Measurements from ENCODE around the gene FCER1G. TPM values are rescaled to one million over a fixed set of nuclear protein-coding genes. Genes with fewer than 3 reads are reported as not detected.
A peak's percentile ranks its signal among the peaks of the same experiment; 100 is the strongest.

The FCER1G gene
- 2.1 TPM for polyA plus RNA-seq (2013, experiment 1 of 4)
- 1.6 TPM for polyA plus RNA-seq (2013, experiment 2 of 4)
- 1.1 TPM for polyA plus RNA-seq (2013, experiment 3 of 4)
- polyA plus RNA-seq (2013, experiment 4 of 4): 0.65 TPM

DNA sequence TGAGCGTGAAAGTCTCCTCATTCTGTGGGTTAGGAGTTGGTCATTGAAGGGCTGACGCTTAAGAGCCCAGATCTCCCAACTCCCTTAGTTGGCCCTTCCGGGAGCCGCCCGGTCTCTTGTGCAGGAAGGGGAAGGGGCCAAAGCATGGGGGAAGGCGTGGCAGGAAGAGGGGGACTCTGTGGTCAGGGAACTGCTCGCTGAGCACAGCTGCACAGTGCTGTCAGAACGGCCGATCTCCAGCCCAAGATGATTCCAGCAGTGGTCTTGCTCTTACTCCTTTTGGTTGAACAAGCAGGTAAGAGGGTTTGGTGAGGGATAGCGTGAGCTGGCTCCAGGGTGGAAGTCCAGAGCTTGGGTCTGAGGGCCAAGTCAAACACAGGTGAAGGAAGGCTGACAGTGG lies at the start of gene FCER1G:
Gene FCER1G (plus strand): TSS at position 220 of the 400 bp plus-strand sequence. CDS start 27 bp downstream, at position 247.
- Histone ChIP-seq H3K4me3 (ENCODE audit: insufficient read depth, low read depth, low read length) (no peak within 1 kb of the TSS), H3K27me3 (ENCODE audit: control insufficient read depth, insufficient read depth, low read length, poor library complexity, severe bottlenecking) (no peaks in the 10 kb centered on the region), H3K9me3 (ENCODE audit: control insufficient read depth, low read length) (no peaks in the 10 kb centered on the region), H3K36me3 (ENCODE audit: control insufficient read depth, insufficient read depth, low read length) (peaks cover 40% of the 10 kb centered on the region), H3K27ac (ENCODE audit: insufficient read depth, low read depth, low read length, poor library complexity, severe bottlenecking) (no peak within 1 kb of the TSS), H3K4me1 (ENCODE audit: control insufficient read depth, insufficient read depth, low read length) (no peaks in the 10 kb centered on the region)
- WGBS, 2 experiments: 95 to 96% methylated on average over 10 of the region's 10 CpGs

DNA sequence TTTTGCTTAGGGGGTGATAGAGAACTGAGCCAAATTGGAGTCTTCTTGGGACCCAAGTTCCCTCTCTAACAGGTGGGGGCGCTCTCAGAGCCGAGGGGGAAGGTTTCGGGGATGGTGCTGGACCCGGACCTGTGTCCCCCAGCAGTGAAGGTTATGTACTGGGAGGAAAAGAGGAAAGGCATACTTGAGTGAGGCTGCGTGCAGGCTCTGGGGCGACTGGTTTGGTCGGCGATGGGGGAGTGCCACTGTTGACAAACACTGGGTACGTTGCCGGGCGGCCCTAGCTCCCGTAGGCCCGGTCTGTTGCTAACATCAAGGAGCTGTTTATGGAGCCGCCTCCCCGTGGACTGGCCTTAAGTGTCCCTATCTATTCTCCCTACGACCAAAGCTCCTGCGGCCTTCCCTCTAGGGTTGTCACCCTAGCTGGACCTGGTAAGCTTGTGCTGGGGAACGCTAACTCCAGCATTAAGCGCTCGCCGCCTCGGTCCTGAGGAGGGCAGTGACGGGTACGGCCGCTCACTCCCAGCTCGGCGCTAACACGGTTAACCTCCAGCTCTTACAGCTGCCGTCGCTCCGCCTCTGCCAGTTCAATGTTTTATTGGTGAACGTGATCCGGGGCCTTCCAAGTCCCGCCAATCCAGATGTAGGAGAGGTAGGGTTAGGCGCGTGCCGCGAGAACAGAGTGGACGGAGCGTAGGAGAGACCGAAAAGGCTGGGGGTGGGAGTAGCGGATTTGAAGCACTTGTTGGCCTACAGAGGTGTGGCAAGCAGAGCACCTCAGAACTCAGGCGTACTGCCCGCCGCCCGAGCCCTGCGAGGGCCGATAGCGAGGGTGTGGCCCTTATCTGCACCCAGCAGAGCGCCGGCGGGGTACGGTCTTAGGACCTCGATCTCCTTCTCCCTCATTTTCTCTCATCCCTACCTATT lies 49.1 kb upstream of the FCER1G start, which contains the start of gene PPOX:
Gene PPOX (plus strand): TSS at position 685 of the 927 bp plus-strand sequence. CDS start 422 bp downstream, outside the sequence.
- peak within 1 kb of the TSS; percentile 92 for H3K27ac ChIP-seq (ENCODE audit: insufficient read depth, low read depth, low read length, poor library complexity, severe bottlenecking)
- no peaks in the 10 kb centered on the region for H3K4me1 ChIP-seq (ENCODE audit: control insufficient read depth, insufficient read depth, low read length)
- H3K9me3 ChIP-seq (ENCODE audit: control insufficient read depth, low read length): no peaks in the 10 kb centered on the region
- 0% methylated on average over 54 of the region's 54 CpGs for WGBS, 2 experiments
- H3K27me3 ChIP-seq (ENCODE audit: control insufficient read depth, insufficient read depth, low read length, poor library complexity, severe bottlenecking): no peaks in the 10 kb centered on the region
- peaks cover 18% of the 10 kb centered on the region for H3K36me3 ChIP-seq (ENCODE audit: control insufficient read depth, insufficient read depth, low read length)
- H3K4me3 ChIP-seq (ENCODE audit: insufficient read depth, low read depth, low read length): peak within 1 kb of the TSS; percentile 90

DNA sequence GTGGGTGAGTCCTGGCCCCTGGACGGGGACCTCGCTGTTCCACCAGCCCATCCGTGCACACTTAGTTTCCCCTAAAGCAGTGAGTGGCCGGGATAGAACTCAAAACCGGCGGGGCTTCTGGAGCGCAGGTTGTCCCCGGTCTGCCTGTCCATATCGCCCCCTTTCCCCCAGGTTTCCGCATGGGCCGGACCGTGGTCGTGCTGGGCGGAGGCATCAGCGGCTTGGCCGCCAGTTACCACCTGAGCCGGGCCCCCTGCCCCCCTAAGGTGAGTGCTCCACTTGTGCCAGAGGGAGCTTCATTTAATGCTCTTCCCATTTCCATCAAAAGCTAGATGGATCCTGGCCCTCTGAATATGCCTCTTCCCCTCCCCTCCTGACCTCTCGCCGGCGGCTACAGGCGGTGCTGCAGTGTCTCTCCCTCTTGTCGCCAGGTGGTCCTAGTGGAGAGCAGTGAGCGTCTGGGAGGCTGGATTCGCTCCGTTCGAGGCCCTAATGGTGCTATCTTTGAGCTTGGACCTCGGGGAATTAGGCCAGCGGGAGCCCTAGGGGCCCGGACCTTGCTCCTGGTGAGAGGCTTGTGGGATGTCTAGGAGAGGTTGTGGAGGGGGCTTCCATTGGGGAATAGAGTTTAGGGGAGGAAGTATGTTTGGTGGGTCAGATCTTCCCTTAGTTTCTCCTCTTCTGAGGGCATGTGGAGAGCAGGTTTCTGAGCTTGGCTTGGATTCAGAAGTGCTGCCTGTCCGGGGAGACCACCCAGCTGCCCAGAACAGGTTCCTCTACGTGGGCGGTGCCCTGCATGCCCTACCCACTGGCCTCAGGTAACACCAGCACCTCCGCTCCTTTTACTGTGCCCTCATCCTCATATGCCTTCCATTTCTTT lies 48.2 kb upstream of the FCER1G start:
- Histone ChIP-seq H3K9me3 (ENCODE audit: control insufficient read depth, low read length) (no peaks in the 10 kb centered on the region), H3K27me3 (ENCODE audit: control insufficient read depth, insufficient read depth, low read length, poor library complexity, severe bottlenecking) (no peaks in the 10 kb centered on the region), H3K27ac (ENCODE audit: insufficient read depth, low read depth, low read length, poor library complexity, severe bottlenecking) (peak overlapping the region; percentile 92), H3K4me3 (ENCODE audit: insufficient read depth, low read depth, low read length) (peak overlapping the region; percentile 90), H3K4me1 (ENCODE audit: control insufficient read depth, insufficient read depth, low read length) (no peaks in the 10 kb centered on the region), H3K36me3 (ENCODE audit: control insufficient read depth, insufficient read depth, low read length) (peaks cover 20% of the 10 kb centered on the region)
- 9% methylated on average over 33 of the region's 33 CpGs for WGBS, 2 experiments

DNA sequence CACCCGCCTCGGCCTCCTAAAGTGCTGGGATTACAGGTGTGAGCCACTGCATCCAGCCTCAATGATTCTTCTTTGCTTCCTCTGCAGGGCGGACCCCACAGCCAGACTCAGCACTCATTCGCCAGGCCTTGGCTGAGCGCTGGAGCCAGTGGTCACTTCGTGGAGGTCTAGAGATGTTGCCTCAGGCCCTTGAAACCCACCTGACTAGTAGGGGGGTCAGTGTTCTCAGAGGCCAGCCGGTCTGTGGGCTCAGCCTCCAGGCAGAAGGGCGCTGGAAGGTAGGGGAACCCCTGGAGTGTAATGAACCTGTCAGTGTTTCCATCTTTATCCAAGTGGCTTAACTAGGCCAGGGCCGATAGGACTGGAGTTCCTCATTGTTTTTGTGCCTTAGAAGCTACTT lies 46.2 kb upstream of the FCER1G start:
- Histone ChIP-seq H3K36me3 (ENCODE audit: control insufficient read depth, insufficient read depth, low read length) (peaks cover 33% of the 10 kb centered on the region), H3K27me3 (ENCODE audit: control insufficient read depth, insufficient read depth, low read length, poor library complexity, severe bottlenecking) (no peaks in the 10 kb centered on the region), H3K4me1 (ENCODE audit: control insufficient read depth, insufficient read depth, low read length) (no peaks in the 10 kb centered on the region), H3K27ac (ENCODE audit: insufficient read depth, low read depth, low read length, poor library complexity, severe bottlenecking) (no peak overlapping the region), H3K4me3 (ENCODE audit: insufficient read depth, low read depth, low read length) (no peak overlapping the region), H3K9me3 (ENCODE audit: control insufficient read depth, low read length) (no peaks in the 10 kb centered on the region)
- 92 to 97% methylated on average over 9 of the region's 9 CpGs for WGBS, 2 experiments

DNA sequence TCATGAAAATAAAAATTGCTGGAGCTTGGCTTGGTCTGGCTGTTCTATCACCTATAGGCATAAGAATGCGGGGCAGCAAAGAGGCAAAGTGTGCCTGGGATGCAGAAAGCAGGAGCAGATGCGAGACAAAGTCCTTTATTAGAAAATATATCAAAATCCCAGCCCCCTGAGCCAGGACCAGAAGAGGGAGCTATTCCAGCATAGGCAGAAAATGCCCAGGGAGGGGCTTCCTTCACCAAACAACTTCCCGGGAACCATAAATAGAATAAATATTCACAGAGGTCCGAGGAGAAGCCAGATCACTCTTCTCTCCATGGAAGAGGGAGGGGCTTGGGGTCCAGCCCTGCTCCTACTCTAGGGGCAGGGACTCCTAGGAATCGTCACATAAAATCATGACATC lies 43.9 kb upstream of the FCER1G start:
- H3K27ac ChIP-seq (ENCODE audit: insufficient read depth, low read depth, low read length, poor library complexity, severe bottlenecking): no peak overlapping the region
- H3K4me1 ChIP-seq (ENCODE audit: control insufficient read depth, insufficient read depth, low read length): no peaks in the 10 kb centered on the region
- H3K4me3 ChIP-seq (ENCODE audit: insufficient read depth, low read depth, low read length): no peak overlapping the region
- H3K9me3 ChIP-seq (ENCODE audit: control insufficient read depth, low read length): no peaks in the 10 kb centered on the region
- no peaks in the 10 kb centered on the region for H3K27me3 ChIP-seq (ENCODE audit: control insufficient read depth, insufficient read depth, low read length, poor library complexity, severe bottlenecking)
- H3K36me3 ChIP-seq (ENCODE audit: control insufficient read depth, insufficient read depth, low read length): peaks cover 40% of the 10 kb centered on the region
- WGBS, 2 experiments: 84 to 88% methylated on average over 5 of the region's 5 CpGs

DNA sequence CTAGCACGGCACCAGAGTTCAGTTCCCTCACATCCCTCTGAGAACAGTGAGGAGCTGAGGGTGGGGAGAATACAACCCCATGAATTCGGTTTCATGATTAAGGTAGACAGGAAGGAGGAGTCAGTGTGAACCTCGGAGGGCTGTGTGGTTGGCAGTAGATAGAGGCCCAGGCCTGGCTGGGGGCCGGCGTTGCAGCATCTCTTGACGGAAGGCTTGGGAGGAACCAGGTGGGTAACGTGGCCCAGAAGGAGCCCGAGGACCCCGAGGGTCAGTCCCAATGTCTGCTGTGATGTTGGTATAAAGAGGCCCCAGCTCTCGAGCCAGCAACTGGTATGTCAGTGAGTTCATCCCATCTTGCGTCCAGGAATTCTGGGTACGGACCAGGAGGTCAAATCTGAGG lies 43.4 kb upstream of the FCER1G start:
- peaks cover 40% of the 10 kb centered on the region for H3K36me3 ChIP-seq (ENCODE audit: control insufficient read depth, insufficient read depth, low read length)
- WGBS, 2 experiments: 95 to 97% methylated on average over 12 of the region's 12 CpGs

DNA sequence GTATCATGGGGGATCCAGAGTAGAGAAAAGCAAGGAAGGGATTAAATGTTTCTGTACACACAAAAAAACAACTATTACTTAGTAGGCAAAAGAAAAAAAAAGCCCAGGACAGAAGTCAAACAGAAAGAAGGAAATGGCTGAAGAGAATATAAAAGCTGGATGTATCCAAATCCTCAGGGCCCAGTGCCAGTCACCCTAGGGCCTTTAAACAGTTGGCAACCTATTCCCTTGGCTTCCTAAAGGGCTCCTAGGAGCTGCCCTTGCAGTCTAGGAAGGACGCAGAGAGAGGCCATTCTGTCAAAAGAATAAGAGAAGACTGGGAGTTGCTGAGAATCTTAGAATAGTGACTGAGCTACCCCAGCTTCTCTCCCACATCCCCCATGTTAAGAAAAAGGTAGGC lies 42.7 kb upstream of the FCER1G start:
- Histone ChIP-seq H3K27me3 (ENCODE audit: control insufficient read depth, insufficient read depth, low read length, poor library complexity, severe bottlenecking) (no peaks in the 10 kb centered on the region), H3K36me3 (ENCODE audit: control insufficient read depth, insufficient read depth, low read length) (peaks cover 40% of the 10 kb centered on the region), H3K27ac (ENCODE audit: insufficient read depth, low read depth, low read length, poor library complexity, severe bottlenecking) (no peak overlapping the region), H3K4me1 (ENCODE audit: control insufficient read depth, insufficient read depth, low read length) (no peaks in the 10 kb centered on the region), H3K9me3 (ENCODE audit: control insufficient read depth, low read length) (no peaks in the 10 kb centered on the region), H3K4me3 (ENCODE audit: insufficient read depth, low read depth, low read length) (no peak overlapping the region)
- 85 to 100% methylated on average over 1 of the region's 1 CpG for WGBS, 2 experiments

More for the DNA sequence above, 43.4 kb upstream of the FCER1G start:
- no peaks in the 10 kb centered on the region for H3K9me3 ChIP-seq (ENCODE audit: control insufficient read depth, low read length)
- no peaks in the 10 kb centered on the region for H3K27me3 ChIP-seq (ENCODE audit: control insufficient read depth, insufficient read depth, low read length, poor library complexity, severe bottlenecking)
- H3K4me3 ChIP-seq (ENCODE audit: insufficient read depth, low read depth, low read length): no peak overlapping the region
- no peaks in the 10 kb centered on the region for H3K4me1 ChIP-seq (ENCODE audit: control insufficient read depth, insufficient read depth, low read length)
- H3K27ac ChIP-seq (ENCODE audit: insufficient read depth, low read depth, low read length, poor library complexity, severe bottlenecking): no peak overlapping the region

DNA sequence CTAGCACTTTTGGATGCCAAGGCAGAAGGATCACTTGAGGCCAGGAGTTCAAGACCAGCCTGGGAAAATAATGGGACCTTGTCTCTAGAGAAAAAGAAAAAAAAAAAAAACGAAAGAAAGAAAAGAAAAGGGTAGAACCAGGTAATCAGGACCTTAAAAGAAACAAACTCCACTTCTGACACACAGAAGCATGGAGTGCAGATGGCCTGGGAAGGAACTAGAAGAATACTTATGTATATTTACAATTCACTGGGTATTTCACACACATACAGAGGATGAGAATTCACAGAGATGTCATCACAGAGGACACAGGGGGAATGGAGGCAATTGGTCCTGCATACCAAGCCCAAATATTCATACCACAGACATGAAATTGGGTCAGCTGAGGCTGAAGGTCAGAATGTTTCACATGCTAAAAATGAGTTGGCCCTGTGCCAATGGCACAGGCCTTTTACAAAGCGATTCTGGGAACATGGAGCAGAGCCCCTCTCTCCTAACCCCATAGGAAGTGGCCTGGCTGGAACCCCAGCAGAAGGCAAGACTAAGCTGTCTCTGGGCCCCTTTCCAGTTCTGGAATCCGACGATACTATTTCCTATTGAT lies 42.2 kb upstream of the FCER1G start:
- no peaks in the 10 kb centered on the region for H3K27me3 ChIP-seq (ENCODE audit: control insufficient read depth, insufficient read depth, low read length, poor library complexity, severe bottlenecking)
- no peaks in the 10 kb centered on the region for H3K9me3 ChIP-seq (ENCODE audit: control insufficient read depth, low read length)
- no peak overlapping the region for H3K4me3 ChIP-seq (ENCODE audit: insufficient read depth, low read depth, low read length)
- no peaks in the 10 kb centered on the region for H3K4me1 ChIP-seq (ENCODE audit: control insufficient read depth, insufficient read depth, low read length)
- 91 to 93% methylated on average over 4 of the region's 4 CpGs for WGBS, 2 experiments
- H3K36me3 ChIP-seq (ENCODE audit: control insufficient read depth, insufficient read depth, low read length): peaks cover 40% of the 10 kb centered on the region
- H3K27ac ChIP-seq (ENCODE audit: insufficient read depth, low read depth, low read length, poor library complexity, severe bottlenecking): no peak overlapping the region

DNA sequence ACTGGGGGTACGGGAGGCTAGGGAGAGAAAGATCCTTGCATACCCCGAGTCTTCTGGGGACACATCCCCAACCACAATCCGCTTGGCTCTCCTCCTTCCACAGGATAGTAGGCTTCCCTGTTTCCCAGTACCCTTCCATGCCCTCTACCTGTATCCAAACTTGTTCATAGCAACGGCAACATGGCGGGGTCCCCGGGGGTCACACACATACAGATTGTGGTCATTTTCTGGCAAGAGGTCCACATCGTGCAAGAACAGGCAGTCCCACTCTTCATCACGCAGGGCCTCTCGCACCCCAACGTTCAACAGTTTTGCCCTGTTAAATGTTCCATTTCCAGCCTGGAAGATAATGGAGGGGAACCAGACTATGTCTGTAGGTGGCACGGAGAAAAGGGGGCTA lies 41.4 kb upstream of the FCER1G start:
- H3K36me3 ChIP-seq (ENCODE audit: control insufficient read depth, insufficient read depth, low read length): peaks cover 40% of the 10 kb centered on the region

More for the DNA sequence above, 41.4 kb upstream of the FCER1G start:
- Histone ChIP-seq H3K4me3 (ENCODE audit: insufficient read depth, low read depth, low read length) (no peak overlapping the region), H3K9me3 (ENCODE audit: control insufficient read depth, low read length) (no peaks in the 10 kb centered on the region), H3K4me1 (ENCODE audit: control insufficient read depth, insufficient read depth, low read length) (no peaks in the 10 kb centered on the region), H3K27me3 (ENCODE audit: control insufficient read depth, insufficient read depth, low read length, poor library complexity, severe bottlenecking) (no peaks in the 10 kb centered on the region), H3K27ac (ENCODE audit: insufficient read depth, low read depth, low read length, poor library complexity, severe bottlenecking) (no peak overlapping the region)
- WGBS, 2 experiments: 94 to 95% methylated on average over 11 of the region's 11 CpGs

Data from ectodermal cell (in vitro differentiated cells).